Neural cell (in vitro differentiated cells): ENCODE data around the gene TRPC4AP.

Source experiments
- CTCF ChIP-seq: fragments of 450-650 bp; IDR thresholded peaks from 2 replicates; pipeline ENCODE4 v1.5.1; 2014; ENCODE audit warnings: antibody characterized with exemption, mild to moderate bottlenecking, moderate library complexity; ENCODE audit not compliant: poor library complexity, severe bottlenecking
- EP300 ChIP-seq: fragments of 450-650 bp; conservative IDR thresholded peaks from 2 replicates; pipeline ENCODE4 v1.6.1; 2014; ENCODE audit warnings: antibody characterized with exemption, mild to moderate bottlenecking, moderate library complexity; ENCODE audit not compliant: poor library complexity, severe bottlenecking
- SMC3 ChIP-seq: fragments of 450-650 bp; conservative IDR thresholded peaks from 2 replicates; pipeline ENCODE4 v1.6.1; 2014; ENCODE audit warnings: antibody characterized with exemption, mild to moderate bottlenecking, moderate library complexity; ENCODE audit not compliant: poor library complexity

DNA sequence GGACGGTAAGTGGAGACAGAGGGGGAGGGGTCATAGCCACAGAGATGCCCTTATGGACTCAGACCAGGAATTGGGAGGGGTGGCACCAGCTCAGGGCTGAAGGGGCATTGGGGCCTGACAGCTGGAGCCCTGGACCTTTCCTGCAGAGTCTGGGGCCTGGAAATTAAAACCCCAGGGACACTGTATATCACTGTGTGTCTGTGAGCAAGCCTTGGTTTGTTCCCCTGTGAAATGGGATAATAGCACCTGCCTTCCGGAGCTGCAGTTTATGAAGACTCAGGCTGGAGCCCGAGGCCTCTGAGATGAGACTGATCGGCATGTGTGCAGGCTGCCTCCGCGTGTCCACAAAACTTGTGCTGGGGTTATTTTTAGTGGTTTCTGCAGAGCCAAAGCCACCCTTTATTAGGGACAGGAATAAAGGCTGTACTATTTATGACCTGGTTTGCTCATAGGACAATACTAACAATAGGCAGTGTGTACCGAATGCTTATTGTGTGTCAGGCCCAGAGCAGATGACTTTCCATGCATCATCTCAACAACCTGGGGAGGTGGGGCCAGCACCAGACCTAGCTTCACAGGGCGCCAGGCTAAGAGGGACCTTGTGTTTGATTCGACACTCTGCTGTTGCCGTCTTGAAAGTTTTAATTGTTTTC lies 114.4 kb downstream of the TRPC4AP start:
- TF ChIP-seq CTCF, result no peak
- TF ChIP-seq EP300, result no peak
- TF ChIP-seq SMC3, result no peak
